Liver (tissue), 9 donors: Measurements from ENCODE around the gene LRIG1. TPM values are rescaled to one million over a fixed set of nuclear protein-coding genes. Genes with fewer than 3 reads are reported as not detected.
A peak's percentile ranks its signal among the peaks of the same experiment; 100 is the strongest.

Experiments
- DNase-seq: peaks from one replicate; pipeline ENCODE4 v3.0.0-alpha.2; 2017; ENCODE audit warnings: low spot score
- H3K27ac ChIP-seq, 2 donors: one replicate each; pipeline ENCODE4 v1.7.0; 2013; ENCODE audit warnings: inconsistent platforms in 2 of 2, low read length in 2 of 2, control low read depth in 1 of 2, low read depth in 1 of 2, mild to moderate bottlenecking in 1 of 2
- H3K27me3 ChIP-seq, 4 donors: one replicate each; pipeline versions ENCODE4 v1.6.1 to v1.7.0; 2013; ENCODE audit warnings: low read length in 3 of 4, inconsistent platforms in 1 of 4, mild to moderate bottlenecking in 1 of 4, moderate library complexity in 1 of 4; ENCODE audit not compliant: control insufficient read depth in 4 of 4, insufficient read depth in 4 of 4
- H3K36me3 ChIP-seq, 4 donors: one replicate each; pipeline versions ENCODE4 v1.6.1 to v1.7.0; 2013; ENCODE audit warnings: low read length in 3 of 4, mild to moderate bottlenecking in 3 of 4, low read depth in 1 of 4, moderate library complexity in 1 of 4; ENCODE audit not compliant: control insufficient read depth in 4 of 4, insufficient read depth in 3 of 4
- H3K4me1 ChIP-seq, 4 donors: one replicate each; pipeline versions ENCODE4 v1.6.1 to v1.7.0; 2013; ENCODE audit warnings: low read length in 3 of 4, mild to moderate bottlenecking in 3 of 4, moderate library complexity in 1 of 4; ENCODE audit not compliant: control insufficient read depth in 4 of 4, insufficient read depth in 4 of 4
- H3K4me3 ChIP-seq, 3 donors: one replicate each; pipeline versions ENCODE4 v1.6.1 to v1.7.0; 2013; ENCODE audit warnings: low read length in 3 of 3, control low read depth in 1 of 3, low read depth in 1 of 3, mild to moderate bottlenecking in 1 of 3
- H3K9ac ChIP-seq, 2 donors: one replicate each; pipeline ENCODE4 v1.7.0; 2013; ENCODE audit warnings: low read length in 2 of 2, mild to moderate bottlenecking in 2 of 2, moderate library complexity in 2 of 2, control low read depth in 1 of 2, low read depth in 1 of 2
- H3K9me3 ChIP-seq, 4 donors: one replicate each; pipeline versions ENCODE4 v1.6.1 to v1.7.0; 2013; ENCODE audit warnings: low read length in 3 of 4; ENCODE audit not compliant: control insufficient read depth in 4 of 4
- EGR1 ChIP-seq, 2 donors: IDR thresholded peaks; 2 replicates each; pipeline ENCODE4 v1.6.1; 2016 to 2018; ENCODE audit warnings: antibody characterized with exemption in 2 of 2, low read depth in 2 of 2
- FOXA1 ChIP-seq: IDR thresholded peaks from 2 replicates; pipeline ENCODE4 v1.6.1; 2016; ENCODE audit warnings: antibody characterized with exemption
- FOXA2 ChIP-seq: IDR thresholded peaks from 2 replicates; pipeline ENCODE4 v1.6.1; 2016; ENCODE audit warnings: antibody characterized with exemption
- GABPA ChIP-seq, 2 donors: IDR thresholded peaks in 1 of 2; conservative IDR thresholded peaks in 1 of 2; 2 replicates each; pipeline ENCODE4 v1.6.1; 2016; ENCODE audit warnings: antibody characterized with exemption in 2 of 2, mild to moderate bottlenecking in 1 of 2, moderate library complexity in 1 of 2
- HNF4A ChIP-seq, 2 donors: conservative IDR thresholded peaks; 2 replicates each; pipeline ENCODE4 v1.6.1; 2016; ENCODE audit warnings: antibody characterized with exemption in 2 of 2, mild to moderate bottlenecking in 2 of 2
- HNF4G ChIP-seq: IDR thresholded peaks from 2 replicates; pipeline ENCODE4 v1.6.1; 2016; ENCODE audit warnings: antibody characterized with exemption
- JUND ChIP-seq, 2 donors: IDR thresholded peaks; 2 replicates each; pipeline ENCODE4 v1.6.1; 2016; ENCODE audit warnings: antibody characterized with exemption in 2 of 2
- NR2F2 ChIP-seq: IDR thresholded peaks from 2 replicates; pipeline ENCODE4 v1.6.1; 2016; ENCODE audit warnings: antibody characterized with exemption
- RAD21 ChIP-seq, 2 donors: IDR thresholded peaks; 2 replicates each; pipeline ENCODE4 v1.6.1; 2016; ENCODE audit warnings: antibody characterized with exemption in 2 of 2, mild to moderate bottlenecking in 2 of 2
- RXRA ChIP-seq, 2 donors: IDR thresholded peaks; 2 replicates each; pipeline ENCODE4 v1.6.1; 2017 to 2018; ENCODE audit warnings: antibody characterized with exemption in 2 of 2, mild to moderate bottlenecking in 1 of 2
- SP1 ChIP-seq: IDR thresholded peaks from 2 replicates; pipeline ENCODE4 v1.6.1; 2018; ENCODE audit warnings: antibody characterized with exemption, mild to moderate bottlenecking
- TAF1 ChIP-seq: conservative IDR thresholded peaks from 2 replicates; pipeline ENCODE4 v1.6.1; 2016; ENCODE audit warnings: antibody characterized with exemption, mild to moderate bottlenecking
- YY1 ChIP-seq: IDR thresholded peaks from 2 replicates; pipeline ENCODE4 v1.6.1; 2016; ENCODE audit warnings: antibody characterized with exemption, mild to moderate bottlenecking
- WGBS: extraction: QIAGEN DNeasy Blood & Tissue Kit; methylation state at CpG from one replicate; pipeline ENCODE4 v1.1.7; 2013; 5-methylcytosine and 5-hydroxymethylcytosine counted together
- polyA plus RNA-seq, 2 donors: library from polyadenylated mRNA; stranded (reverse) in 1 of 2; unstranded in 1 of 2; fragments of 200-250 nt in 1 of 2; fragments of >200 nt in 1 of 2; fragmentation: Nextera tagmentation in 1 of 2; extraction: Ambion mirVana in 1 of 2; gene quantifications; one replicate each; pipeline versions ENCODE4 v1.2.1 to v1.2.3, GENCODE V29; 2013 to 2015
- total RNA-seq, 2 donors: library from RNA; depleted of rRNA; stranded (reverse); fragments of >200 nt; gene quantifications; one replicate each; pipeline ENCODE4 v1.2.3, GENCODE V29; 2014
- TF ChIP-seq, protein P1 (sequence below): IDR thresholded peaks from 2 replicates; pipeline ENCODE4 v1.6.1; 2016; ENCODE audit warnings: antibody characterized with exemption
- TF ChIP-seq, protein P2 (sequence below): IDR thresholded peaks from 2 replicates; pipeline ENCODE4 v1.6.1; 2016; ENCODE audit warnings: antibody characterized with exemption, mild to moderate bottlenecking
- TF ChIP-seq, protein P3 (sequence below): fragments of 150-350 bp; IDR thresholded peaks from 2 replicates; pipeline ENCODE4 v1.5.1; 2017; ENCODE audit warnings: improper control_type of control experiment, low read depth, low read length; ENCODE audit not compliant: missing input control
- TF ChIP-seq, protein P4 (sequence below): IDR thresholded peaks from 2 replicates; pipeline ENCODE4 v1.6.1; 2016; ENCODE audit warnings: antibody characterized with exemption
- donor health status: healthy.
- donor health status: healthy.
- donor health status: healthy.
- donor health status: healthy.
- donor health status: healthy.

Gene LRIG1
- total and polyA plus RNA-seq, 4 donors: 9.4 to 48.9 (median 12.9) TPM

DNA sequence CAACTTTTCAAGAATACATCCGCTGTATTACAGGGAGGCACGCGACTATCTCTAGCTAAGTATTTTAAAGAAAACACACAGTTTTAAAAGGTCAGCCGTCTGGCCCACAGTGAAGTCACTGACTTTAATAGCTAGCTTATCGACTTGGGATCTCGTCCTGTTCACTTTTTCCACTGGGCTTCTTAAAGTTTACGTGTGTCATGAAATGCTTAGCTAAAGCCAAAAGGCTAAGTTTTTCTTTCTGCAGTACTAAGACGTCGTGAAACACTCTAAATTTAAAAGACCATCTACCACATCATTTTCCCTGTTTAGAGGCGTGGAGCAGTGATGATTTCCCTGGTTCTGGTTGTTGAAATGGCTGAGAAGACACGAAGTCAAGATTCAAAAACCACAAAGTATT, 27.1 kb downstream of the LRIG1 start:
- H3K4me3 ChIP-seq: no peak overlapping the region
- 72% methylated on average over 11 of the region's 11 CpGs for WGBS
- DNase-seq: no peak
- H3K27ac ChIP-seq: no peak overlapping the region
- no peak for TF ChIP-seq RXRA (IDR thresholded peaks at IDR 0.05)
- TF ChIP-seq, protein P1, sequence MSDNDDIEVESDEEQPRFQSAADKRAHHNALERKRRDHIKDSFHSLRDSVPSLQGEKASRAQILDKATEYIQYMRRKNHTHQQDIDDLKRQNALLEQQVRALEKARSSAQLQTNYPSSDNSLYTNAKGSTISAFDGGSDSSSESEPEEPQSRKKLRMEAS: no peak
- TF ChIP-seq JUND (IDR thresholded peaks at IDR 0.05): no peak
- TF ChIP-seq, protein P2, sequence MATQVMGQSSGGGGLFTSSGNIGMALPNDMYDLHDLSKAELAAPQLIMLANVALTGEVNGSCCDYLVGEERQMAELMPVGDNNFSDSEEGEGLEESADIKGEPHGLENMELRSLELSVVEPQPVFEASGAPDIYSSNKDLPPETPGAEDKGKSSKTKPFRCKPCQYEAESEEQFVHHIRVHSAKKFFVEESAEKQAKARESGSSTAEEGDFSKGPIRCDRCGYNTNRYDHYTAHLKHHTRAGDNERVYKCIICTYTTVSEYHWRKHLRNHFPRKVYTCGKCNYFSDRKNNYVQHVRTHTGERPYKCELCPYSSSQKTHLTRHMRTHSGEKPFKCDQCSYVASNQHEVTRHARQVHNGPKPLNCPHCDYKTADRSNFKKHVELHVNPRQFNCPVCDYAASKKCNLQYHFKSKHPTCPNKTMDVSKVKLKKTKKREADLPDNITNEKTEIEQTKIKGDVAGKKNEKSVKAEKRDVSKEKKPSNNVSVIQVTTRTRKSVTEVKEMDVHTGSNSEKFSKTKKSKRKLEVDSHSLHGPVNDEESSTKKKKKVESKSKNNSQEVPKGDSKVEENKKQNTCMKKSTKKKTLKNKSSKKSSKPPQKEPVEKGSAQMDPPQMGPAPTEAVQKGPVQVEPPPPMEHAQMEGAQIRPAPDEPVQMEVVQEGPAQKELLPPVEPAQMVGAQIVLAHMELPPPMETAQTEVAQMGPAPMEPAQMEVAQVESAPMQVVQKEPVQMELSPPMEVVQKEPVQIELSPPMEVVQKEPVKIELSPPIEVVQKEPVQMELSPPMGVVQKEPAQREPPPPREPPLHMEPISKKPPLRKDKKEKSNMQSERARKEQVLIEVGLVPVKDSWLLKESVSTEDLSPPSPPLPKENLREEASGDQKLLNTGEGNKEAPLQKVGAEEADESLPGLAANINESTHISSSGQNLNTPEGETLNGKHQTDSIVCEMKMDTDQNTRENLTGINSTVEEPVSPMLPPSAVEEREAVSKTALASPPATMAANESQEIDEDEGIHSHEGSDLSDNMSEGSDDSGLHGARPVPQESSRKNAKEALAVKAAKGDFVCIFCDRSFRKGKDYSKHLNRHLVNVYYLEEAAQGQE: no peak
- TF ChIP-seq HNF4A (conservative IDR thresholded peaks at IDR 0.05): no peak
- no peak for TF ChIP-seq NR2F2
- TF ChIP-seq HNF4G: no peak
- no peak for TF ChIP-seq RAD21 (IDR thresholded peaks at IDR 0.05)
- no peak for TF ChIP-seq TAF1
- no peak for TF ChIP-seq GABPA (IDR thresholded peaks at IDR 0.05 in 1 of 2, conservative IDR thresholded peaks at IDR 0.05 in 1 of 2)
- no peak for TF ChIP-seq SP1
- TF ChIP-seq, protein P3, sequence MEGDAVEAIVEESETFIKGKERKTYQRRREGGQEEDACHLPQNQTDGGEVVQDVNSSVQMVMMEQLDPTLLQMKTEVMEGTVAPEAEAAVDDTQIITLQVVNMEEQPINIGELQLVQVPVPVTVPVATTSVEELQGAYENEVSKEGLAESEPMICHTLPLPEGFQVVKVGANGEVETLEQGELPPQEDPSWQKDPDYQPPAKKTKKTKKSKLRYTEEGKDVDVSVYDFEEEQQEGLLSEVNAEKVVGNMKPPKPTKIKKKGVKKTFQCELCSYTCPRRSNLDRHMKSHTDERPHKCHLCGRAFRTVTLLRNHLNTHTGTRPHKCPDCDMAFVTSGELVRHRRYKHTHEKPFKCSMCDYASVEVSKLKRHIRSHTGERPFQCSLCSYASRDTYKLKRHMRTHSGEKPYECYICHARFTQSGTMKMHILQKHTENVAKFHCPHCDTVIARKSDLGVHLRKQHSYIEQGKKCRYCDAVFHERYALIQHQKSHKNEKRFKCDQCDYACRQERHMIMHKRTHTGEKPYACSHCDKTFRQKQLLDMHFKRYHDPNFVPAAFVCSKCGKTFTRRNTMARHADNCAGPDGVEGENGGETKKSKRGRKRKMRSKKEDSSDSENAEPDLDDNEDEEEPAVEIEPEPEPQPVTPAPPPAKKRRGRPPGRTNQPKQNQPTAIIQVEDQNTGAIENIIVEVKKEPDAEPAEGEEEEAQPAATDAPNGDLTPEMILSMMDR: no peak
- no peak for TF ChIP-seq FOXA1
- H3K9me3 ChIP-seq: no peaks in the 10 kb centered on the region
- no peak overlapping the region for H3K9ac ChIP-seq
- H3K36me3 ChIP-seq: no peaks in the 10 kb centered on the region
- H3K4me1 ChIP-seq: peaks cover 21 to 55% (median 45%) of the 10 kb centered on the region in 4 donors
- no peaks in the 10 kb centered on the region for H3K27me3 ChIP-seq

DNA sequence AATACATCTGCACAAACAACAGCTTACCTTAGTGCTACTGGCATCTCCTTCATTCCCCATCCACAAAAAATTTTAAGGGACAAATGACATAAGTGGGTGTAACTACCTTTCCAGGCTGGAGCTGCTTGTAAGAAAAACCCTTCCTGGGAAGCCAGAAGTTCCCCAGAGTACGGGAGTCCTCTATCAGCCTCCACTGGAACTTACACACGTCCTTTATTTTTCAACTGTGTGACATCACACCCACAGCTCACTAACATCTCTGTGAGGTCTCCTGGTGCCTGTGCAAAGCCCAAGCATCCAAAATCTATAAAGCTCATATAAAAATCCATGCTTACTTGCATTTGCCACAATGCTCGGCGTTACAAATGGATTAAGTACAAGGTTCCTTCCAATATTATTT, 27.6 kb downstream of the LRIG1 start:
- WGBS: 67% methylated on average over 4 of the region's 4 CpGs
- Histone ChIP-seq H3K9ac (no peak overlapping the region), H3K4me1 (peaks cover 20 to 56% (median 45%) of the 10 kb centered on the region in 4 donors), H3K9me3 (no peaks in the 10 kb centered on the region), H3K27me3 (no peaks in the 10 kb centered on the region), H3K4me3 (no peak overlapping the region), H3K36me3 (no peaks in the 10 kb centered on the region), H3K27ac (peak overlapping the region in 1 of 2 donors; percentile 61)
- no peak for DNase-seq
- TF ChIP-seq GABPA (IDR thresholded peaks at IDR 0.05 in 1 of 2, conservative IDR thresholded peaks at IDR 0.05 in 1 of 2) (no peak), RXRA (IDR thresholded peaks at IDR 0.05) (no peak), SP1 (no peak), FOXA1 (no peak), YY1 (no peak), FOXA2 (no peak), HNF4A (conservative IDR thresholded peaks at IDR 0.05) (no peak), TAF1 (no peak), HNF4G (no peak), EGR1 (IDR thresholded peaks at IDR 0.05; ENCODE audit: low read depth in 2 of 2) (no peak), NR2F2 (no peak)
- TF ChIP-seq, protein P2: no peak
- TF ChIP-seq, protein P1: no peak
- TF ChIP-seq, protein P4, sequence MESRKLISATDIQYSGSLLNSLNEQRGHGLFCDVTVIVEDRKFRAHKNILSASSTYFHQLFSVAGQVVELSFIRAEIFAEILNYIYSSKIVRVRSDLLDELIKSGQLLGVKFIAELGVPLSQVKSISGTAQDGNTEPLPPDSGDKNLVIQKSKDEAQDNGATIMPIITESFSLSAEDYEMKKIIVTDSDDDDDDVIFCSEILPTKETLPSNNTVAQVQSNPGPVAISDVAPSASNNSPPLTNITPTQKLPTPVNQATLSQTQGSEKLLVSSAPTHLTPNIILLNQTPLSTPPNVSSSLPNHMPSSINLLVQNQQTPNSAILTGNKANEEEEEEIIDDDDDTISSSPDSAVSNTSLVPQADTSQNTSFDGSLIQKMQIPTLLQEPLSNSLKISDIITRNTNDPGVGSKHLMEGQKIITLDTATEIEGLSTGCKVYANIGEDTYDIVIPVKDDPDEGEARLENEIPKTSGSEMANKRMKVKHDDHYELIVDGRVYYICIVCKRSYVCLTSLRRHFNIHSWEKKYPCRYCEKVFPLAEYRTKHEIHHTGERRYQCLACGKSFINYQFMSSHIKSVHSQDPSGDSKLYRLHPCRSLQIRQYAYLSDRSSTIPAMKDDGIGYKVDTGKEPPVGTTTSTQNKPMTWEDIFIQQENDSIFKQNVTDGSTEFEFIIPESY: no peak
- TF ChIP-seq, protein P3: no peak
